ENCODE measurements around the gene CACNA1A.
A peak's percentile ranks its signal among the peaks of the same experiment; 100 is the strongest.
"Not testable (repeated sequence)": the region's sequence is repeated elsewhere in the genome, so short reads cannot be mapped to it uniquely, and the experiment has no call there.

CACNA1A gene

DNA sequence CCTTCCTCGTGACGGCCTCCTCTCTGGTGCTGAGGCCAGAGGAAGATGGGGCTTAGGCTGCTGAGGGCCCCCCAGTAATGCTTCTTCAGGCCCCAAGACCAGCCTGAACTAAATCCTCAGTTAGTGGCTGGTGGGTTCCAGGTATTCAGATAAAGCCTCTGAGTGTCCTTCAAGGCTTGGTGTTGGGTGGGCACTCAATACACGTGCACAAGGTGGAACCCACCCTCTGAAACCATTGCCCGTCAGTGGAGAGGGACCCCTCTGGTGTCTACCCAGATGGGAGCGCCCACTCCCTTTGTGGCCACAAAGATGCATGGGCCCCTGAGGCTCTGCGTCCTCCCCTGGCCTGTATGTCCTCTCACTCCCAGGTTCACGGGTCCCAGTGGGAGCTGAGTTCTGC lies 277.0 kb downstream of the CACNA1A start:
- no peak for DNase-seq (ENCODE audit: low spot score)

DNA sequence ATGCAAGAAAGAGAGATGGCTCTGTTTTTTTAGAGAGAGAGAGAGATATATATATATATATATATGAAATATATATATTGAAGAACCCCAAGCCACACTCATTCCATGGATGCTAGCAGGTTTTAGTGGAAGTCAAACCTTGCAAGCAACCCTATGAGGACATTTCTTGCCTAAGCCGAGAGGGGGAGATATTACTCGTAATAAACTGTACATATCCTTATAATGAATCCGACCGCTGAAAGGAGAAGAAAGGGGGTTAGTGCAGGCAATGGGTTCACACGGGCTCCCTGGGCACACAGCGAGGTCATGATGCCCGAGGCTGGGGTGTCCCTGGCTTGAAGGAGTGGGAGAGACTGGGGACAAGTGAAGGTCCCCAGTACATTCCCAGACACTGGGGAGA lies 277.7 kb downstream of the CACNA1A start:
- DNase-seq (ENCODE audit: low spot score), result no peak

DNA sequence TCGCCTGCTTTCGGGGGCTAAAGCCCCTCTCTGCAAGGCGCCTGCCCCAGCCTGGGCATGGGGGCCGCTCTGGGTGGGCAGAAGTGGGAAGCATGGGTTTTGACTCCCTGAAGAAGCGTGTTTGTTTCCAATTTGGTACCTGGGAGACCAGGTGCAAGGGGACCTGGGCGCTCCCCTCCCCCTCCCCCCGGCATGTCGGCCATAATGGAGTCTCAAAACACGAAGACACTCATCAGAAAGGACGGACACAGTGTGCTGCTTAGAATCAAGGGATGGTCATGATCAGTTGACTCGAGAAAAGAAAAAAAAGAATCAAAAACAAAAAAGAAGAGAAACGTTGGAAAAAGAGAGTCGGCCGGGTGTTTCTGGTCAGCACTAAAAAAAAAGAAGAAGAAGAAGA lies 279.3 kb downstream of the CACNA1A start:
- DNase-seq (ENCODE audit: low spot score), result no peak

DNA sequence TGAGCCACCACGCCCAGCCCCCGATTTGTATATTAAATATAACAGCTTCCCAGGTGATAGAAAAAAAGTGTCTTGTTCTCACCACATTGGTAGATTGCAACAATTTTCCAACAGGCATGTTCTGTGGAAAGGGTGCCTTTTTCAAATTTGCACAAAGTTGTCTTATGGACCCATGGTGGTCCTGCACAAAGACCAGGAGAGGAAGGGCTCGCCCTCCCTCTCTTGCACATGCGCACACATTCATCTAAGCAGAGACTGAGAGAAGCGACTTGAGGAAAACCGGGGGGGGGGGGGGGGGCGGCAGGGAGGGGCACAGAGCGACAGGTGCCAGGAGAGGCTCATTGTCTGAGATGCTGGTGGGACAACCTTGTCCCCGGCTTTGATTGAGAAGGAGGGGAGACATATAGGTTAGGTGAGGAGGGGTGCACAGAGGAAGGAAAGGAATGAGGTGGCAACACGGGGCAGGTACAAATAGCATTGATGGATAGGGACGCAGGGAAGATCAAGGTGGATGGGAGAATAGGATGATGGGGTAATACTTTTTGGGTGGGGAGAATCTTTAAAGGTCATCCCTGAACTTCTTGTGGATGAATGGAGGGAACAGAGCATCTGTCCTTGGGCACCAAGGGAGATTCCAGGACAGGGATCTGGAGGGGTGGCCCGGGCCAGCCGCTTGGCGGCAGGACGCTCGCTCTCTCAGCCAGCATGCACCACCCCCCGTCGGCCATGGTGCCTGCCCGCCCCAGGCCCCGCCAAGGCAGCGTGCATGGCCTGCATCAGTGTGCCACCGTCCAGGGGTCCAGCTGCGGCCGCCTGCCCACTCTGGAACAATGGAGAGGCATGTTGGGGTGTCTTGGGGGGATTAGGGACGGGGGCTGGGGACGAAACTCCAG lies 280.1 kb downstream of the CACNA1A start:
- DNase-seq (ENCODE audit: low spot score), result no peak

DNA sequence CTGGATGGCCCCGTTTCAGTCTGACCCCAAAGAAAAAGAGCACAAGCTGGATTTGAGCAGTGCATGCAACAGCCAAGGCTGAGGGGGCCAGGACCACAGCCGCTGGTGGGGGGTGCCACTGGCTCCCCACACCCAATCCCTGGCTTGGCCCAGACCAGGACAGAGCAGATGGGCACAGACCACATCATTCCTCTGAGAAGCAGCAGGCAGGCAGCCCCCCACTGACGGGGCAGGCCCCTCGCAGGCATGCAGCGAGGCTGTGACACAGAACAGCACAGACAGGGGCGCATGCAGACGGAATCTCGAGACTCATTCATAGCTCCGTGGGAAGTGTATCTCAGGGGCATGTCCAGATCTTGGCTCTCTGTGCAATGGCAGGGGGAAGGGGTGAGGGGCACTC lies 281.2 kb downstream of the CACNA1A start:
- DNase-seq (ENCODE audit: low spot score), result no peak

DNA sequence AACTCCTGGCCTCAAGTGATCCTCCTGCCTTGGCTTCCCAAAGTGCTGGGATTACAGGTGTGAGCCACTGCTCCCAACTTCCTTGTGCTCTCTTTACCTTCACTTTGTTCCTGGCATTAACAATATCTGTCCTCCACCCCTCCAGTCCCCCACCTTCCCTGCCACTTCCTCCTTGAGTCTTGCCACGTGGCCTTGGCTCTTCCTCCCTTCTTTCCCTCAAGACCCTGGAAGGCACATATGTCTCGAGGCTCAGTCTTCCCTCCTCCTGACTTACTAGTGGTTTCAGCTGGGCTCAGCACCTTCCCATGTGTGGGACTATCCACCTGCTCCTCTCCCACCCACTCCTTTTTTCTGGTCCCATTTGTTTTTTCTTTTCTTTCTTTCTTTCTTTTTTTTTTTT lies 285.4 kb downstream of the CACNA1A start:
- DNase-seq (ENCODE audit: low spot score), result no peak

DNA sequence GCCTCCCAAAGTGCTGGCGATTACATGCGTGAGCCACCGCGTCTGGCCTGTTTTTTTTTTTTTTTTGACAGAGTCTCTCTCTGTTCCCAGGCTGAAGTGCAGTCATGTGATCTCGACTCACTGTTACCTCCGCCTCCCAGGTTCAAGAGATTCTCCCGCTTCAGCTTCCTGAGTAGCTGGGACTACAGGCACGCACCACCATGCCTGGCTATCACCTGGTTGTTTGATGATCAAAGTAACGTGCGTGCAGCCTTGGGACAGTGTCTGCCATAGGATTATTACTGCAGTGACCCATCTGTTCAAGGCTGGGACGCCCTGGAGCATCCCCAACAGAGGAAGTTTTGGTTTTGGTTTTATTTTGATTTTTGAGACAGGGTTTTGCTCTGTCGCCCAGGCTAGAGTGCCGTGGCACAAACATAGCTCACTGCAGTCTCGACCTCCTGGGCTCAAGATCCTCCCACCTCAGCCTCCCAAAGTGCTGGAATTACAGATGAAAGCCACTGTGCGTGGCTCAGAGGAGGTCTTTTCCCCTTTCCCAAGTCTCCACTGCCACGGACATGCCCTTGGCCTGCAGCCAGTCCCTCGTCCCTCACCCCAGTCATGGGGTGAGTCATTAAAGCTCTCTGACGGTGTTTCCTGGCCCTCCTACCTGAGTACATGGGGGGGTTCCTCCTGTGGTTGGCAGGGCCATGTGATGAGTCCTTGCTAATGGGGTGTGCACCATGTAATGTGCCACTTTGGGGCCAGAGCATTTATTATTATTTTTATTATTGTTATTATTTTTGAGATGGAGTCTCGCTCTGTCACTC lies 290.5 kb downstream of the CACNA1A start:
- no peak for DNase-seq (ENCODE audit: low spot score)

DNA sequence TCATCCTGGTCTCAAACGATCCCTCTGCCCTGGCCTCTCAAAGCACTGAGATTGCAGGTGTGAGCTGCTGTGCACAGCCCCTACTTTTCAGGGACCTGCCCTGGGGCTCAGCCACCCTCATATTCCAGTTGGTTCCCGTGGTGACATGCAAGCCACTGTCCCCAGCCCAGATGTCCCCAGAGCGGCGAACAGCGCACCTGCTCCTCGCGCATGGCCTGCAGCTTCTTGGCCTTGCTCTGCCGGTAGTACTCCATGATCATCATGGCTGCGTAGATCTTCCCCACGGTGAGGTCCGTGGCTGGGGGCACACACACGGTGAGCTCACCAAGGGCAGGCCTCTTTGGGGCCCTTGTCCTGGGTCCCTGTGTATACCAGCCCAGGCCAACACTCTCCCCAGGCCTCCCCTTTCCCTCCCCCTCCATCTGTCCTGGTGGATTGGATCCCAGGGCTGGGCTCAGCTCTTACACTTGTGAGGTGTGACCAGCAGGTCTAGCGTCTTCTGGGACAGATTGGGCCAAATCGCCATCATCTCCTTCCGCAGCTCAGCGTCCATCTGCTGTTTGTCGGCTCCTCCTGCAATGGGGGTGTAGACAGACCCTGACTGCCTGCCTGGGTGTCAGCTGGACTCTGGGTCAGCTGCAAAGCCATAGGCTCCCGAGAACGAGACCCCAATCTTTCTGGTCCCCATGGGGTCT lies 292.1 kb downstream of the CACNA1A start:
- no peak for DNase-seq (ENCODE audit: low spot score)

DNA sequence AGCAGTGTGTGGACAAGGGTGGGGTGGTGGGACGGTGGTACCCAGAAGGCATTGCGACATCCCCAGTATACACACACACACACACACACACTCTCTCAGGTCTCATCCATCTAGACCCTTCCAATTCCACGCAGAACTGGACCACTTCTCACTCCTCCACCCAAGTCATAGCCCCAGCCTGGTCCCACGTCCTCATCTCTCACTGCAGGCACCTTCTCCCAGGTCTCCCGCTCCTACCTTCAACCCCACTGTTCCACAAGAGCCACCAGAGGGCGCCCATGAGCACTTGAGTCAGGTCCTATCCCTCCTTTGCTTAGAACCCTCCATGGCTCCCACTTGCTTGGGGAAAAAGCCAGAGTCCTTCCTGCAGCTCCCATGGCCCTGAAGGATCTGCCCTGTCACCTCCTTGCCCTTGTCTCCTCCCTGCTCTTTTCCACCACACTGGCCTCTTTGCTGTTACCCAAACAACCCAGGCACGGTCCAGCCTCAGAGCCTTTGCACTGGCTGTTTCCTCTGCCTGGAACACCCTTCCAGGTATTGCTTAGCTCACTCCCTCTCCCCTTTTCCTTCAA lies 293.4 kb downstream of the CACNA1A start:
- peak; percentile 49 for DNase-seq (ENCODE audit: low spot score)

DNA sequence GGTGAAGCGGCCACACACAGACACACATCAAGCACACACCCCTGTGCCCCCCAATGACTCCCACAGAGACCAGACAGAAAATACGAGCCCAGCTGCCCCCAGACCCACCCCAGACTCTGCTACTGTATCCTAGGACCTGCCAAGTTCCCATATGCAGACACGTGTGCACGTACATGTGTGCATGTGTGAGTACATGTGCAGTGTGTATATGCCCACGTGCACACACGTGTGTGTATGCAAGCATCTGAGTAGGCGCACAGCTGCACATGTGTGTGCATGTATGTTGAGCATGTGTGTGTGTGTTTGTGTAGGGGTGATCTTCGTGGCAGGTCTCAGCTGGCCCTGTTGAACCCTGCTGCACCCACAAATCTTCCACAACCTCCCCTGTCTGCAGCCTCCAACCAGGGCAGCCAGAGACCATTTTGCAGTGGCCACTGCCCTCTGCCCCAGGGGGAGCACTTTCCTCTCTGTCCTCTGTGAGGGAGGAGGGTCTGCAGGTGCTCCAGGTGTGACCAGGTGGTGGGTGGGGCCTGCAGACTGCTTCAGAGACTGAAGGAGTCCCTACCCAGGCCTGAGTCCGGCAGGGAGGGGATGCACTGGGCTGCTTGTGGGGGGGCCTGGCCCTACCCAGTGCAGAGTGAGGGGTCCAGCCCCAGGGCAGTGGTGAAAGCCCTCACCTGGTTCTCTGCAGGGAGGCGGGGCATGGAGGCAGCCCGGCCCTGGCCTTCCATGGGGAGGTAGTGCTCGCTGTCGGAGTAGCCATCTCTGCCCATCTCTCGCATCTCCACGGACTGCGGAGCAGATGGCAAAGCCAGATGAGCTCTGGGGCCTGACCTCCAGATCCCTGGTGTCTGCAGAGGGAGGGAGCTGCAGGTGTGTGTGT lies 294.6 kb downstream of the CACNA1A start:
- no peak for DNase-seq (ENCODE audit: low spot score)

DNA sequence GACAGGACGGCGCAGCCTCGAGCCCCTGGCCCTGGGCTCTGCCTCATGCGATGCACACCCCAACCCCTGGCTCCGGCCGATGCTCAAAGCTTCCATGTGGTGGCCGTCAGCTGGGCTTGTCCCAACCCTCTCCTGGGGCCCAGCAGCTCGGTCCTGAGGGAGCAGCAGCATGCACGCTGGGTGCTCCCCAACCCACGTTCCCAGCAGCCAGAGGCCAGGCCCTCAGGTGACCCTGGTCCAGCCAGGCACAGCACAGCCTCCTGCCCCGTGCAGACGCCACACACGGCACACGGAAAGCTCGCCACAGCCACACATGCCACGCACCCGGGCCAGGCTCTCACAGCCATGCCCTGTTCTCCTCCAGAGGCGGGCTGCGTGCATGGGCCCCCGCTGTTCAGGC lies 295.3 kb downstream of the CACNA1A start:
- DNase-seq (ENCODE audit: low spot score), result no peak

DNA sequence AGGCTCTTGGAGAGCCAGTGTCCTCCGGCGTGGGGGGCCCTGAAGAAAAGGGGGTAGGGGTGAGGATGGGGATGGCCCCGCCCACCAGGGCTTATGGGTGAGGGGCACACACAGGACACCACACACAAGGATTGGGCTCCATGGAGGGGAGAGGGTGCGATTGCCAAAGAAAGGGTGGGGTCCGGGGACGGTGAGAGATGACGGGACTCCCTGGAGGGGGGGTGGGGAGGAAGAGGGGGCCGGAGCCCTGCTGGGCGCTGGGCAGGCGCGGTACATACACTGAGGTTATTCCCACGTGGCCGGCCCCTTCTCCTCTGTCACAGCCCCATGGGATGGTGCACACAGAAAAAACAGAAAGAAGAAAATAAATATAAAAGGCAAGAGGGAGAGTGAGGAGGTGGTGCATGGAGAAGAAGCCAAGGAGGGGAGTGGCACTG lies 295.9 kb downstream of the CACNA1A start:
- DNase-seq (ENCODE audit: low spot score), result peak; percentile 24

DNA sequence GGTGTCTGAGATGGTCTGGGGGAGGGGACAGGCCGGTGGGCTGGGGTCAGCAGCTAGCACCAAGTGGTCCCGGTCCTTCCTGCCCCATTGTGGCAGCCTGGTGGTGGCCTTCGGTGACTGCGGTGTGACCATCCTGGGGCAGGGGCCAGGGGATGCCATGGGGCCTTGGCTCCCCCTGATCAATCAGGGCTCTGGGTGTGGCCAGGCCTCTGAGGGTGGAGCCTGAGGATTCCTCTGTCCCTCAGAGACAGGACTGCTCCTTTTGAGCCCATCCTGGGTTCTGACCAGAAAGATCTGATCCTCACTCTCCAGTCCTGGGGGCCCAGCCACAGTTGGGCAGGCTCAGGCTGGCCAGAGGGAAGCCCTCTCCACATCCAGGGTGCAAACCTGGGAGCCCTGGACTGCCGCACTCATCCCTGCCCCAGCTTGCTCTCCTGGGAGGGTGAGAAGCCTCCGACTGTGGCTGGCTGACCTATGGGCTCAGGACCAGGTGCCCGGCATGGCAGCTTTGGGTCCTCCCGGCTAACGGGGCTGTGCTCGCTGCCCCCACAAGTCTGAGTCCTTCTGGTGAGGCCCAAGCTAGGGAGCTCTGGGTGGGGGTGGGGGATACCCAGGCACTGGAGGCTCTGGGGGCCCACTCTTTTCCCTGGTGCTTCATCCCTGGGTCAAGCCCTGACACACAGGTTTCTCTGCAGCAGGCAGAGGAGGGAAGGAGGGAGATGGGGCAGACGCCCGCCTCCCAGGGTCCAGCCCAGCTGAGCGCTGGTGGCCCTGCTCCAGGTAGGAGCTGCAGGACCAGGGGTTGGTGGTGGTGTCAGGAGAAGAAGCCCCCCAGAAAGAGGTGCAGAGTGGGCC lies 296.6 kb downstream of the CACNA1A start:
- peak; percentile 60 for DNase-seq (ENCODE audit: low spot score)

DNA sequence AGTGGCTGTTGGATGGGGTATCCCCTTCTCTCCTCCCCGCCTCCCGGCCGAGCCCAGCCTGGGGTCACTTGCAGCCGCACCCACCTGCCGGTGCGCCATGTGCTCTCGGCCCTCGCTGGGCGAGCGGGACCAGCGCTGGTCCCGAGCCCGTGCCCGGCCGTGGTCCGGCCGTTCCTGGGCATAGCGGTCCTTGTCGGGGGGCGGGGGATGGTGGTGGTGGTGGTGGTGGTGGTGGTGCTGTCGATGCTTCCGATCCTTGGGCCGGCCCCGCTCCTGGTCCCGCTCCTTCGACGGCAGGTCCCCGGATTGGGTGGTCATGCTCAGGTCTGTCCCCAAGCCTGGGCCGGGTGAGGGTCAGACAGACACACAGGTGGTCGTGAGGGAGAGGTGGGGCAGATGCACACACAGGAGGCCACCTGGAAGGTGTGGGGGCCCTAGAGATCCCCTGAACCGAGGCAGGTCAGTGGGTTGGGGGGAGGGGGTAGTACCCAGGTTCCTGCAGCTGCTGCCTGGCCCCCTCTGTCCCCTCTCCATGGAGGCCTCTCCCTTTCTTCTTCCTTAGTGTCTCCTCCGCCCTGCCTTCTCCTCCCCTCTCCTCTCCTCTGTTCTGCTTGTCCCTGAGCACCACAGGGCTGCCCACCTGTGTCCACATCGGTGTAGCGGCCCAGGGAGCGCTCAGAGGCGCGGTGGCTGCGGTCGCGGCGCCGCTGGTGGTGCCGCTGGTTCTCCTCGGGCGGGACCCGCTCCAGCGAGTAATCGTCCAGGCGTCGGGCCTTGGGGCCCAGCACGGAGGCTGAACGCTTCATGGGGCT lies 297.4 kb downstream of the CACNA1A start:
- peak; percentile 47 for DNase-seq (ENCODE audit: low spot score)

DNA sequence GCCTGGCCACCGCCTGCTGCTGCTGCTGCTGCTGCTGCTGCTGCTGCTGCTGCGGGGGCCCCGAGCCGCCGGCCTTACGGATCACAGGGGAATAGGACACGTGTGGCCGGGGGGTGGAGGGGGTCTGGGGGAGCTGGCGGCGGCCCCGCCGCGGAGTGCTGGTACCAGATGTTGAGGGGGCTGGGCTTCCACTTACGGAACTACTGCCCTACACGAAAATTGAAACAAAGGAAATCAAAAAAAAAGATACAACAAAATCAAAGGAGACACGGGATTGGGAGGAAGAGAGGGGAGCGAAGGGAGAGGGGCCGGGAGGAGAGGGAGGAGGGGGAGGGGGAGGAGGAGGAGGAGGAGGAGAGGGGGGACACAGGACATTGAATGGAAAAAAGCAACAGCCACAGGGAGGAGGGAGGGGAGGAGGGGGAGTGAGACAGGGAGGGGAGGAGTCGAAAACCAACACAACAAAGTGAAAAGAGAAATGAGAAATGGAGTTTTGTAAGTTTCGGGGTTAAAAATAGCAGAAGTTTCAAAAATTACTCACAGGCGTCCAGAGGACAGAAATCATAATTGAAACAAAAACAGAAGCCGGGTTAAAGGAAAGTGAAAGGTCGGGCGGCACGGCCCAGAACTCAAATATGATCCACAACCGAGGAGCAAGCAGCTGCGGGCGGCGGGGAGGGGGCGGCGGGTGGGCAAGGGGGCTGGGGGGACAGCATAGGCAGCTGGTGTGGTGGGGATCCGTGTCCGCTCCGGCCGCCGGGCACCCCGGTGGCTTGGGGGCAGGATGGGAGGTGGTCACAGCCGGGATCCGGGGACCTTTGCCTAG lies 298.2 kb downstream of the CACNA1A start:
- peak; percentile 84 for DNase-seq (ENCODE audit: low spot score)

DNA sequence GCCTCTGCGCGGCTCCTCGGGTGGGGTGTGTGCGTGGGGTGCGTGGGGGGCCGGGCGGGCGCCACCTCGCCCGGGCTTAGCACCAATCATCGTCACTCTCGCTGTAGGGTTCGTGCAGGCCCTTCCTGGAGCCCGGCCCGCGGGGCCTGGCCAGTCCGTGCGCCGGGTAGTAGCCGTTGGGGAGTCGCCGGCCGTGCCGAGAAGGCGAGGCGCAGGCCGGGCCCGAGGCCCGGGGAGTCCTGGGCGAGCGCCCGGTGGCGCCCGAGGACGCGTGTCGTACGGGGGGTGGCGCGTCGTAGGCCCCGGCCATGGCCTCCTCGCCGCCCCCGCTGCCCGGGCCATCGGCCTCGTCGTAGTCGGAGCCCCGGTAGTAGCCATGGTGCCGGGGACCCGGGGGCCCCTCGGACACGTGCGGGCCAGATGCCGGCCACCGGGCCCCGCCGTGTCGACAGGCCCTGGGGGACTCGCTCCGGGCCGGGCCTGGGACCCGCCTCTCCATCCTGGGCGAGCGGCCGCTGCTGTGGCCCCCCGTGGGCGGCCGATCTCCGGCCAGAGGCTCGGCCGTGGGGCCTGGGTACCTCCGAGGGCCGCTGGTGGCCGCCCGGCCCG lies 298.9 kb downstream of the CACNA1A start:
- DNase-seq (ENCODE audit: low spot score), result peak; percentile 92

DNA sequence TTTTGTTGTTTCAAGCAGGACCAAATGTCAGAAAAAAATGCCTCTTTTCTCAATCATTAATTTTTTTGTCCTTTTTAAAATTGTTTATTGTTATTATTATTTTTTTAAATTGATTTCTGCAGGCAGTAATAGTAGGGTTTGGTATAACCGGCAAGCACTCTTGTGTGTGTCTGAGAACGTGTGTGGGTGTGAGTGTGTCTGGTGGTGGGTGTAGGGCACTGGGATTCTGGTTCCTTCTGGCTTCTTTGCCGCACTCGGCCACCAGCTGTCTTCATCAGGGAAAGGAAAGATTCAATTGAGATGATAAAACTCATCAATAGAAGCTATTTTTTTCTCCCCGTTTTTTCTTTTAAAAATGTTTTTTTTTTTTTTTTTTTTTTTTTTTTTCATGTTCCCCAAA lies 299.7 kb downstream of the CACNA1A start:
- peak; percentile 22 for DNase-seq (ENCODE audit: low spot score)

DNA sequence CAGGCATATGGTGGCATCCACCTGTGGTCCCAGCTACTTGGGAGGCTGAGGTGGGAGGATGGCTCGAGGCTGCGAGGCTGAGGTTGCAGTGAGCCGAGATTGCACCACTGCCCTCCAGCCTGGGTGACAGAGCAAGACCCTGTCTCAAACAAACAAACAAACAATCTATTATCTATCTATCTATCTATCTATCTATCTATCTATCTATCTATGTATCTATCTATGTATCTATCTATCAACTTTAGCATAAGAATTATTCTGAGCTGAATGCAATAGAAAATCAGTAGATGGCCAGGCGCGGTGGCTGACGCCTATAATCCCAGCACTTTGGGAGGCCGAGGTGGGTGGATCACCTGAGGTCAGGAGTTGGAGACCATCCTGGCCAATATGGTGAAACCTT lies 304.2 kb downstream of the CACNA1A start:
- not testable (repeated sequence) for DNase-seq (ENCODE audit: low spot score)

Data from AG20443 (cell line).